ENCODE measurements around the gene DDX49.
"Not testable (repeated sequence)": the region's sequence is repeated elsewhere in the genome, so short reads cannot be mapped to it uniquely, and the experiment has no call there.

Gene DDX49

GRCh38 chr19:18895824-18896341 lies 23.6 kb upstream of the DDX49 start, which contains the start of gene CERS1:
Gene CERS1, minus strand, starts transcription at chr19:18896158. Its CDS starts 86 bp downstream, at chr19:18896072.
- no peak for DNase-seq

- peak; percentile 25 for DNase-seq
Measured at GRCh38 chr19:18896421-18896841, 23.1 kb upstream of the DDX49 start.

- no peak for DNase-seq
Measured at GRCh38 chr19:18897094-18898029, 22.2 kb upstream of the DDX49 start.

GRCh38 chr19:18898081-18898606 lies 21.4 kb upstream of the DDX49 start:
- DNase-seq, result no peak

GRCh38 chr19:18898607-18899408 lies 20.7 kb upstream of the DDX49 start:
- DNase-seq, result no peak

GRCh38 chr19:18899624-18900560 lies 19.6 kb upstream of the DDX49 start:
- no peak for DNase-seq

- DNase-seq, result no peak
Measured at GRCh38 chr19:18900700-18901481, 18.6 kb upstream of the DDX49 start.

GRCh38 chr19:18901491-18901890 lies 18.0 kb upstream of the DDX49 start:
- DNase-seq, result no peak

- not testable (repeated sequence) for DNase-seq
Measured at GRCh38 chr19:18902519-18902918, 17.0 kb upstream of the DDX49 start.

- DNase-seq, result no peak
Measured at GRCh38 chr19:18903156-18904037, 16.1 kb upstream of the DDX49 start.

GRCh38 chr19:18904334-18905057 lies 15.0 kb upstream of the DDX49 start:
- no peak for DNase-seq

GRCh38 chr19:18905058-18905456 lies 14.5 kb upstream of the DDX49 start:
- DNase-seq, result no peak

GRCh38 chr19:18905513-18906236 lies 13.8 kb upstream of the DDX49 start:
- DNase-seq, result no peak

- DNase-seq, result no peak
Measured at GRCh38 chr19:18906605-18907519, 12.7 kb upstream of the DDX49 start.

GRCh38 chr19:18908917-18909619 lies 10.4 kb upstream of the DDX49 start:
- no peak for DNase-seq

GRCh38 chr19:18910010-18910409 lies 9.5 kb upstream of the DDX49 start:
- DNase-seq, result no peak
